CD14-positive monocyte (primary cell): ENCODE results near the gene MEP1A. TPM values are rescaled to one million over a fixed set of nuclear protein-coding genes. Genes with fewer than 3 reads are reported as not detected.
"Not testable (repeated sequence)": the region's sequence is repeated elsewhere in the genome, so short reads cannot be mapped to it uniquely, and the experiment has no call there.

Experiments
- DNase-seq, 3 donors: peaks; one replicate each; pipeline ENCODE4 v3.0.0-alpha.2; 2011 to 2022
- H2AFZ ChIP-seq: 2 replicates; pipeline ENCODE4 v1.6.0; 2012; ENCODE audit warnings: mild to moderate bottlenecking, low read depth, low read length, inconsistent platforms; ENCODE audit not compliant: insufficient read depth, poor library complexity, severe bottlenecking
- H3K27ac ChIP-seq, 2 donors: 1 replicate in 1 of 2; 2 replicates in 1 of 2; pipeline ENCODE4 v1.5.1; 2012 to 2013; ENCODE audit warnings: low read length in 2 of 2, control low read depth in 1 of 2, inconsistent platforms in 1 of 2, low read depth in 1 of 2, mild to moderate bottlenecking in 1 of 2
- H3K27me3 ChIP-seq, 2 donors: one replicate each; pipeline versions ENCODE4 v1.6.0 to v1.6.1; 2011 to 2013; ENCODE audit warnings: low read length in 2 of 2; ENCODE audit not compliant: control insufficient read depth in 2 of 2, insufficient read depth in 2 of 2
- H3K36me3 ChIP-seq, 2 donors: replicated peaks in 1 of 2; 1 replicate in 1 of 2; 2 replicates in 1 of 2; pipeline versions ENCODE4 v1.5.1 to v1.6.1; 2012 to 2013; ENCODE audit warnings: low read length in 2 of 2, control low read depth in 1 of 2, inconsistent platforms in 1 of 2, mild to moderate bottlenecking in 1 of 2; ENCODE audit not compliant: insufficient read depth in 2 of 2, control insufficient read depth in 1 of 2
- H3K4me1 ChIP-seq, 2 donors: 1 replicate in 1 of 2; 2 replicates in 1 of 2; pipeline versions ENCODE4 v1.5.1 to v1.6.1; 2012 to 2013; ENCODE audit warnings: low read length in 2 of 2, control low read depth in 1 of 2, inconsistent platforms in 1 of 2, mild to moderate bottlenecking in 1 of 2, moderate library complexity in 1 of 2; ENCODE audit not compliant: insufficient read depth in 2 of 2, control insufficient read depth in 1 of 2
- H3K4me2 ChIP-seq: replicated peaks from 2 replicates; pipeline ENCODE3; 2012; ENCODE audit warnings: low read length, moderate library complexity, mild to moderate bottlenecking; ENCODE audit not compliant: poor library complexity, severe bottlenecking; ENCODE audit errors: extremely low read depth
- H3K4me3 ChIP-seq, 3 experiments: fragments of 200-600 bp in 1 of 3; sonication (generic) in 1 of 3; replicated peaks in 1 of 3; 1 replicate in 2 of 3; 2 replicates in 1 of 3; pipeline ENCODE4 v1.5.1; 2011 to 2013; ENCODE audit warnings: low read length in 3 of 3, mild to moderate bottlenecking in 3 of 3, control low read depth in 2 of 3, low read depth in 2 of 3, inconsistent platforms in 1 of 3, moderate library complexity in 1 of 3
- H3K79me2 ChIP-seq: 2 replicates; pipeline ENCODE4 v1.6.0; 2012; ENCODE audit warnings: mild to moderate bottlenecking, control low read depth, inconsistent platforms, low read length, moderate library complexity; ENCODE audit not compliant: insufficient read depth
- H3K9ac ChIP-seq: 2 replicates; pipeline ENCODE4 v1.6.0; 2017; ENCODE audit warnings: low read length, mild to moderate bottlenecking; ENCODE audit not compliant: insufficient read depth, poor library complexity, severe bottlenecking
- H3K9me3 ChIP-seq, 2 donors: replicated peaks in 1 of 2; 1 replicate in 1 of 2; 2 replicates in 1 of 2; pipeline versions ENCODE4 v1.5.1 to v1.6.1; 2012 to 2013; ENCODE audit warnings: low read length in 2 of 2, control low read depth in 1 of 2; ENCODE audit not compliant: control insufficient read depth in 1 of 2, insufficient read depth in 1 of 2
- H4K20me1 ChIP-seq: 2 replicates; pipeline ENCODE4 v1.6.0; 2012; ENCODE audit warnings: mild to moderate bottlenecking, low read length, control low read depth, moderate library complexity; ENCODE audit not compliant: insufficient read depth
- H3K27ac Mint-ChIP-seq, 7 donors: one replicate each; pipeline ENCODE4 v1.8.0; 2020; ENCODE audit warnings: mild to moderate bottlenecking in 7 of 7, mixed read lengths in 7 of 7, moderate library complexity in 6 of 7, inconsistent platforms in 2 of 7
- H3K27me3 Mint-ChIP-seq, 3 donors: one replicate each; pipeline ENCODE4 v1.8.0; 2021 to 2022; ENCODE audit warnings: low read depth in 3 of 3, mild to moderate bottlenecking in 3 of 3, mixed read lengths in 3 of 3, moderate library complexity in 3 of 3, inconsistent platforms in 1 of 3
- H3K36me3 Mint-ChIP-seq, 2 donors: one replicate each; pipeline ENCODE4 v1.8.0; 2020; ENCODE audit warnings: mixed read lengths in 2 of 2, inconsistent platforms in 1 of 2, mild to moderate bottlenecking in 1 of 2
- H3K4me1 Mint-ChIP-seq: one replicate; pipeline ENCODE4 v1.8.0; 2020; ENCODE audit warnings: mild to moderate bottlenecking, mixed read lengths
- H3K4me3 Mint-ChIP-seq, 2 donors: one replicate each; pipeline ENCODE4 v1.8.0; 2020; ENCODE audit warnings: mild to moderate bottlenecking in 2 of 2, mixed read lengths in 2 of 2, moderate library complexity in 1 of 2
- H3K9me3 Mint-ChIP-seq, 7 donors: one replicate each; pipeline ENCODE4 v1.8.0; 2020 to 2022; ENCODE audit warnings: mixed read lengths in 7 of 7, mild to moderate bottlenecking in 6 of 7, moderate library complexity in 6 of 7, inconsistent platforms in 2 of 7
- WGBS: methylation state at CpG from one replicate; pipeline ENCODE4 v1.1.5; 2013; ENCODE audit warnings: missing lambda C conversion rate; ENCODE audit not compliant: insufficient coverage; 5-methylcytosine and 5-hydroxymethylcytosine counted together
- intact Hi-C, 2 donors: fragments of 100-400 bp; cut with micrococcal nuclease; formaldehyde crosslinking; loops; one replicate each; pipeline versions ENCODE4 v1.15.0 to v1.15.1; 2023
- polyA plus RNA-seq, 3 donors: library from polyadenylated mRNA; depleted of rRNA in 1 of 3; unstranded in 2 of 3; stranded (reverse) in 1 of 3; fragments of 300-500 nt in 2 of 3; fragments of >200 nt in 1 of 3; fragmentation: Illumina TruSeq in 2 of 3; gene quantifications; 1 replicate in 2 of 3; 2 replicates in 1 of 3; pipeline ENCODE4 v1.2.3, GENCODE V29; 2012 to 2021
- TF ChIP-seq, protein P1 (sequence below): fragments of 200-600 bp; IDR thresholded peaks from one replicate; pipeline ENCODE4 v1.8.0; 2022; ENCODE audit warnings: antibody characterized with exemption, mild to moderate bottlenecking

Gene MEP1A
- polyA plus RNA-seq, 3 donors, result 0.05 to 0.10 (median 0.07) TPM

- not testable (repeated sequence) for H3K4me1 Mint-ChIP-seq, H4K20me1 ChIP-seq, H3K4me2 ChIP-seq, H3K9me3 Mint-ChIP-seq, H3K27me3 Mint-ChIP-seq, H3K36me3 Mint-ChIP-seq, H3K9ac ChIP-seq, H3K27me3 ChIP-seq, H3K9me3 ChIP-seq, H3K79me2 ChIP-seq, H3K4me1 ChIP-seq, H3K4me3 Mint-ChIP-seq, H2AFZ ChIP-seq, H3K27ac ChIP-seq, H3K4me3 ChIP-seq, H3K36me3 ChIP-seq
- WGBS, result no CpG with 5 or more reads among the region's 1 CpG
- intact Hi-C loops, result loop anchor here in 1 of 2 donors (10.0 kb wide), 1 partner anchor 449 kb away; the partner anchor contains the start of gene TNFRSF21
- H3K27ac Mint-ChIP-seq, result peak overlapping the region in 1 of 7 donors; percentile 28
- peak in 2 of 3 donors; percentile 11 to 21 for DNase-seq
- TF ChIP-seq, protein P1, sequence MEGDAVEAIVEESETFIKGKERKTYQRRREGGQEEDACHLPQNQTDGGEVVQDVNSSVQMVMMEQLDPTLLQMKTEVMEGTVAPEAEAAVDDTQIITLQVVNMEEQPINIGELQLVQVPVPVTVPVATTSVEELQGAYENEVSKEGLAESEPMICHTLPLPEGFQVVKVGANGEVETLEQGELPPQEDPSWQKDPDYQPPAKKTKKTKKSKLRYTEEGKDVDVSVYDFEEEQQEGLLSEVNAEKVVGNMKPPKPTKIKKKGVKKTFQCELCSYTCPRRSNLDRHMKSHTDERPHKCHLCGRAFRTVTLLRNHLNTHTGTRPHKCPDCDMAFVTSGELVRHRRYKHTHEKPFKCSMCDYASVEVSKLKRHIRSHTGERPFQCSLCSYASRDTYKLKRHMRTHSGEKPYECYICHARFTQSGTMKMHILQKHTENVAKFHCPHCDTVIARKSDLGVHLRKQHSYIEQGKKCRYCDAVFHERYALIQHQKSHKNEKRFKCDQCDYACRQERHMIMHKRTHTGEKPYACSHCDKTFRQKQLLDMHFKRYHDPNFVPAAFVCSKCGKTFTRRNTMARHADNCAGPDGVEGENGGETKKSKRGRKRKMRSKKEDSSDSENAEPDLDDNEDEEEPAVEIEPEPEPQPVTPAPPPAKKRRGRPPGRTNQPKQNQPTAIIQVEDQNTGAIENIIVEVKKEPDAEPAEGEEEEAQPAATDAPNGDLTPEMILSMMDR, result peak; percentile 81
Observed at GRCh38 chr6:46855966-46856365, 62.8 kb downstream of the MEP1A start.

DNA sequence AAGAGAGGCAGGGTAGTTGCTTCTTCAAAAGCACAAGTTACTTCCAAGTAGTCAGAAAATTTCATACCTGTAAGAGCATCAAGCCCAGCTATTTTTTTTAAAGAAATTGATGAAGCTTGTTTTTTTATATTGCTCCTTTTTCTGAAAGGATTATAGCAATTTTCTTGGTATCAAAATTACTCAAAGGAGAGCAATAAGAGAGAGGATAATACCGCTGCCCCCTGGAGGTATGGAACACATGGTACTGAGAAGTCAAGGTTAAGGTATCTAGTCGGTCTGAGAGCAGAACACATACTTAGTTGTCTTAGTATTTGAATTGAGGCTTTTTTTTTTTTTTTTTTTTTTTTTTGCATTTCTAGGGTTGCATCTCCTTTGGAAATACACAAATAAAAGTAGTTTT is 69.2 kb downstream of the MEP1A start:
- H4K20me1 ChIP-seq, result no peaks in the 10 kb centered on the region
- H3K4me1 Mint-ChIP-seq, result no peaks in the 10 kb centered on the region
- H3K4me3 ChIP-seq, result no peak overlapping the region
- H3K4me3 Mint-ChIP-seq, result no peak overlapping the region
- peaks cover 0 to 2% (median 1%) of the 10 kb centered on the region in 3 donors for H3K27me3 Mint-ChIP-seq
- H2AFZ ChIP-seq, result no peak overlapping the region
- no peak overlapping the region for H3K4me2 ChIP-seq
- H3K9ac ChIP-seq, result no peak overlapping the region
- no peak for DNase-seq
- H3K27ac Mint-ChIP-seq, result no peak overlapping the region
- intact Hi-C loops, result no loop called here
- H3K4me1 ChIP-seq, result no peaks in the 10 kb centered on the region
- H3K27ac ChIP-seq, result no peak overlapping the region
- H3K36me3 ChIP-seq, result no peaks in the 10 kb centered on the region
- H3K9me3 ChIP-seq, result no peaks in the 10 kb centered on the region
- TF ChIP-seq, protein P1, result peak; percentile 15
- WGBS, result 63% methylated on average over 2 of the region's 2 CpGs
- no peaks in the 10 kb centered on the region for H3K79me2 ChIP-seq
- H3K27me3 ChIP-seq, result no peaks in the 10 kb centered on the region
- H3K9me3 Mint-ChIP-seq, result no peaks in the 10 kb centered on the region
- H3K36me3 Mint-ChIP-seq, result no peaks in the 10 kb centered on the region
